Esophagus squamous epithelium (tissue), 4 donors: Measurements from ENCODE around the gene FHIT.

Source experiments
- POLR2A ChIP-seq, 4 donors: fragments of 450-650 bp; IDR thresholded peaks; one replicate each; pipeline ENCODE4 v1.6.1; 2017; ENCODE audit warnings: antibody characterized with exemption in 4 of 4, mild to moderate bottlenecking in 4 of 4, moderate library complexity in 3 of 4
- TF ChIP-seq, protein P1 (sequence below), 6 experiments: fragments of 450-650 bp in 4 of 6; fragments of 200-600 bp in 2 of 6; sonication (generic) in 2 of 6; IDR thresholded peaks; one replicate each; pipeline ENCODE4 v1.5.1; 2016 to 2019; ENCODE audit warnings: antibody characterized with exemption in 6 of 6, mild to moderate bottlenecking in 4 of 6, moderate library complexity in 4 of 6

DNA sequence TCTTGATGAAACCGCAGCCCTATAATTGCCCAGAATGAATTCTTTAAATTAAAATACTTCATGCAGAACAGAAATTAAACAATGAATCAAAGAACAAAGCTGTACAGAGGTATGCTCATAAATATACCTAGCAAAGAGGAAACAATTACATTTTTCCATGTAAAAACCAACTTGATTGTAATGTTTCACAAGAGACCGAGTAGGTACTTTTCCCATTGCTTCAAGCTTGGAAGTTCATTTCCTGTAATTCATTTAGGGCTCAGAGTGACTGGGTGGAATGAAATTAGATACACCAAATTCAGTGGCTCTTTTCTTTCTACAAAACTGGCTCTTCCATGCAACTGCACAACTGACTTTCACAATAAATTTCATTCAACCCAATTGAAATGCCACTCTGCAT lies 51.4 kb downstream of the FHIT start:
- no peak for TF ChIP-seq POLR2A (IDR thresholded peaks at IDR 0.05)
- TF ChIP-seq, protein P1, sequence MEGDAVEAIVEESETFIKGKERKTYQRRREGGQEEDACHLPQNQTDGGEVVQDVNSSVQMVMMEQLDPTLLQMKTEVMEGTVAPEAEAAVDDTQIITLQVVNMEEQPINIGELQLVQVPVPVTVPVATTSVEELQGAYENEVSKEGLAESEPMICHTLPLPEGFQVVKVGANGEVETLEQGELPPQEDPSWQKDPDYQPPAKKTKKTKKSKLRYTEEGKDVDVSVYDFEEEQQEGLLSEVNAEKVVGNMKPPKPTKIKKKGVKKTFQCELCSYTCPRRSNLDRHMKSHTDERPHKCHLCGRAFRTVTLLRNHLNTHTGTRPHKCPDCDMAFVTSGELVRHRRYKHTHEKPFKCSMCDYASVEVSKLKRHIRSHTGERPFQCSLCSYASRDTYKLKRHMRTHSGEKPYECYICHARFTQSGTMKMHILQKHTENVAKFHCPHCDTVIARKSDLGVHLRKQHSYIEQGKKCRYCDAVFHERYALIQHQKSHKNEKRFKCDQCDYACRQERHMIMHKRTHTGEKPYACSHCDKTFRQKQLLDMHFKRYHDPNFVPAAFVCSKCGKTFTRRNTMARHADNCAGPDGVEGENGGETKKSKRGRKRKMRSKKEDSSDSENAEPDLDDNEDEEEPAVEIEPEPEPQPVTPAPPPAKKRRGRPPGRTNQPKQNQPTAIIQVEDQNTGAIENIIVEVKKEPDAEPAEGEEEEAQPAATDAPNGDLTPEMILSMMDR (IDR thresholded peaks at IDR 0.05): no peak
